ENCODE data around the gene FARP2.
A peak's percentile ranks its signal among the peaks of the same experiment; 100 is the strongest.
"Not testable (repeated sequence)": the region's sequence is repeated elsewhere in the genome, so short reads cannot be mapped to it uniquely, and the experiment has no call there.

Gene FARP2

GRCh38 chr2:241413501-241413900 is 57.4 kb downstream of the FARP2 start:
- not testable (repeated sequence) for DNase-seq (ENCODE audit: low read depth)

DNA sequence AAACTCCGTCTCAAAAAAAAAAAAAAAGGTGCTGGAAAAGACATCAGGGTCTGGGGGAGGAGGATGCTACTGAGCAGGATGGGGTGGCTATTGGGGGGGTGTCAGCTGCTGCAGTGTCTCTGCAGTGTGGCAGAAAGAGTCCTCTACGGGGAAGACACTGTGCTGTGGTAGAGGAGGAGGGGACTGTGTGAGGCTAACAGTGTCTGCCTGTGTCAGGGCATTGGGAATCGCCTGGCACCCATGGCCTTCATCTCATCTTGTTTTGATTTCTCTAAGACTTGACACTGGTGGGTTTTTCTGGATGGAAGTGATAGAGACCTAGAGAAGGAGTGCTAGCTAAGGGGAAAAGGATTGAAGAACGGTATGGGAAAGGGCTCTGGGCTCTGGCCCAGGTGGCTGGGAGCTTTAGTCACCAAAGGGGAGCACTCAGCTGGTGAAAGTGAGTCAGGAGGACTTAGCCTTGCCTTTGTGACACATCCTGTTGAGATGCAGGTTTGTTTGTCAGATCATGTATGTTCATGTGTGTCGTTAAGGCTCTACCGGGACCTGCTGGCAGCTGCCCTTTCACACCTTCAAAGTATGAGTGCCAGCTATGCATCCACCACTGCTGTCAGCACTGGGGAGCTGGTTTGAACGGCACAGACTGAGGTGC is 58.0 kb downstream of the FARP2 start:
- DNase-seq (ENCODE audit: low read depth) = no peak

GRCh38 chr2:241415196-241415595 is 59.1 kb downstream of the FARP2 start:
- DNase-seq (ENCODE audit: low read depth) = no peak

GRCh38 chr2:241417626-241418025 is 61.5 kb downstream of the FARP2 start:
- DNase-seq (ENCODE audit: low read depth) = no peak

DNA sequence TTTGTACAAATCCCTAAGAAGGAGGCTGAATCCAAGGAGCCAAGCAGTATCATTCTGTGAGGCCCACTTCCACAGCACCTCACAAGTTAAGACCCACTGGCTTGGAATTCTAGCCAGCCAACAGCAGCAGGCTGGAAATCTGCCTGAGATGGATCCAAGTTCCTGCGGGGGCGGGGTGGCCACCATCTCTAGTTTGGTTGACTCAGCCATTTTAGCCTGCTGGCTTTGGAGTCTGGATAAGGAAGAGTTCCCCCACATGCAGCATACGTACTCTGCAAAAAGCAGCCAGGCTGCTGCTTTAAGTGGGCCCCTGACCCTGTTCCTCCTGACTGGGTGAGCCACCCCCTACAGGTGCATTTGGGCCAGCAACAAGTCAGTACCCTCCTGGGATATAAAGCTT is 65.2 kb downstream of the FARP2 start:
- no peak for DNase-seq (ENCODE audit: low read depth)

GRCh38 chr2:241421942-241422341 is 65.9 kb downstream of the FARP2 start:
- not testable (repeated sequence) for DNase-seq (ENCODE audit: low read depth)

DNA sequence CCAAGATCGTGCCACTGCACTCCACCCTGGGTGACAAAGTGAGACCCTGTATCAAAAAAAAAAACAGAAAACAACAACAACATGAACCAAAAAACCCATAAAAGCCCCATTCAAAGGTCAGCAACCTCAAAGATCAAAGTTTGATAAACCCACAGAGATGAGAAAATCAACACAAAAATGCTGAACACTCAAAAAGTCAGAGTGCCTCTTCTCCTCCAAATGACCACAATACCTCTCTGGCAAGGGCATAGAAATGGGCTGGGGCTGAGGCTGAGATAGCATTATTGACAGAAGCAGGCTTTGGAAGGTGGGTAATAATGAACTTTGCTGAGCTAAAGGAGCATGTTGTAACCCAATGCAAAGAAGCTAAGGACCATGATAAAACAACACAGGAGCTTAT is 66.3 kb downstream of the FARP2 start:
- no peak for DNase-seq (ENCODE audit: low read depth)

DNA sequence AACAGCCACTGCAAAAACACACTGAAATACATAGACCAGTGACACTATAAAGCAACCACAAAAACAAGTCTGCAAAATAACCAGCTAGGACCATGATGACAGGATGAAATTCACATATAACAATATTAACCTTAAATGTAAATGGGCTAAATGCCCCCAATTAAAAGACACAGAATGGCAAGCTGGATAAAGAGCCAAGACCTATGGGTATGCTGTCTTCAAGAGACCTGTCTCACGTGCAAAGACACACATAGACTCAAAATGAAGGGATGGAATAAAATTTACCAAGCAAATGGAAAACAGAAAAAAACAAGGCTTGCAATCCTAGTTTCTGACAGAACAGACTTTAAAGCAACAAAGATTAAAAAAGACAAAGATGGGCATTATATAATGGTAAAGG is 67.4 kb downstream of the FARP2 start:
- not testable (repeated sequence) for DNase-seq (ENCODE audit: low read depth)

- no peak for DNase-seq (ENCODE audit: low read depth)
These were observed 69.3 kb downstream of the FARP2 start for GRCh38 chr2:241425368-241425767.

- DNase-seq (ENCODE audit: low read depth) = no peak
These were observed 74.1 kb downstream of the FARP2 start for GRCh38 chr2:241430178-241430577.

DNA sequence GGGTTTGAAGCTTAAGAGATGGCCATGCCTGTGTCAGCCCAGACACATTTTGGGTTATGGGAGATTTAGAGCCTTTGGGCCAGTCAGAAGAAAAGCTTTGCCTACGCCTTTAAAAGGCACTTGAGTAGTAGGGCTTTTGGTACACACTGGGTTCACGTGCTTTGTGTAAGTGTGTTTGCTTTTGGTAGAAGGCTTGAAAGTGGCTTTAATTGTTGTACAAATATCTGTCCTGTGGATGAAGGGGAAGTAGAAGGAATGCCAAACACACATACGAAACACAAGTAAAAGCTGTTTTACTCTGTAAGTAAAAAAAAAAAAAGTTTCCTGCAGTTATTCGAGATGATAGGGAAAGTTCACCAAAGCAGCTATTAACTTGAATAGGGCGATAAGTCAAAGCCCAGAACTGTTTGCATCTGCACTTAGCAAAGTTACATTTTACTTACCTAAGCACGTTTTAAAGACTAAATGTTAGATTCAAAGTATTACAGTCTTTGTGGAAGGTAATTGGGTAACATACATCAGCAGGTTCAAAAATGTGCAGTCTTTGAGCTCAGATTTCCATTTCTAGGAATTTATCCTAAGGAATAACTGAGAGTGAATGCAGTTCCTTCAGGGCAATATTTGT is 76.9 kb downstream of the FARP2 start:
- DNase-seq (ENCODE audit: low read depth) = no peak

- no peak for DNase-seq (ENCODE audit: low read depth)
These were observed 81.1 kb downstream of the FARP2 start for GRCh38 chr2:241437179-241437578.

DNA sequence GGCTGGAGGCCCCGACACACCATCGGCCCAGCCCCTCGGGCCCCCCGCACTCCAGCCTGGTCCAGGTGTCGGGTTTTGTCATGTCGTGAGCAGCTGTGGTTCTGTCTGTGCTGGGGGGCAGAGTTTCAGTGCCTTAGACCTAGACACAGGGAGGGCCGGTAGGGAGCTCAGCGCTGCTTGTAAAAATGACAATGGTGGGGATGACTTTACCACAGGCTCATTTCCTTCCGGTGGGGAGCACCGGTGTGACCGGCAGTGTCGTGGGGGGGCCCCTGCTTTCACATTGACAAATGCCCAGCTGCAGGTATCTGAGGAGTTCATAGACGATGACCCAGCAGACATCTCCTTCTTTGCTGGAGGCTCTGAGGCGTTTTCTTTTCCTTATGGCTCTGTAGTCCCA is 85.4 kb downstream of the FARP2 start:
- DNase-seq (ENCODE audit: low read depth) = no peak

GRCh38 chr2:241443486-241444223 is 87.6 kb downstream of the FARP2 start:
- peak; percentile 90 for DNase-seq (ENCODE audit: low read depth)

GRCh38 chr2:241445426-241445825 is 89.3 kb downstream of the FARP2 start:
- no peak for DNase-seq (ENCODE audit: low read depth)

DNA sequence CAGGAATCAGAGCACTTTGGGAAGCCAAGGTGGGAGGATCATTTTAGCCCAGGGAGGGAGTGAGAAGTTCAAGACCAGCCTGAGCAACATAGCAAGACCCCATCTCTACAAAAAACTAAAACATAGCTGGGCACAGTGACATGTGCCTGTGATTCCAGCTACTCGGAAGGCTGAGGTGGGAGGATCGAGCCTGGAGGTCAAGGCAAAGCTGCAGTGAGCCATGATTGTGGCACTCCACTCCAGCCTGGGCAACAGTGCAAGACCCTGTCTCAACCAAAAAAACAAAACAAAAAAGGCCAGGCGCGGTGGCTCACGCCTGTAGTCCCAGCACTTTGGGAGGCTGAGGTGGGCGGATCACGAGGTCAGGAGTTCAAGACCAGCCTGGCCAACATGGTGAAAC is 94.0 kb downstream of the FARP2 start:
- DNase-seq (ENCODE audit: low read depth) = not testable (repeated sequence)

DNA sequence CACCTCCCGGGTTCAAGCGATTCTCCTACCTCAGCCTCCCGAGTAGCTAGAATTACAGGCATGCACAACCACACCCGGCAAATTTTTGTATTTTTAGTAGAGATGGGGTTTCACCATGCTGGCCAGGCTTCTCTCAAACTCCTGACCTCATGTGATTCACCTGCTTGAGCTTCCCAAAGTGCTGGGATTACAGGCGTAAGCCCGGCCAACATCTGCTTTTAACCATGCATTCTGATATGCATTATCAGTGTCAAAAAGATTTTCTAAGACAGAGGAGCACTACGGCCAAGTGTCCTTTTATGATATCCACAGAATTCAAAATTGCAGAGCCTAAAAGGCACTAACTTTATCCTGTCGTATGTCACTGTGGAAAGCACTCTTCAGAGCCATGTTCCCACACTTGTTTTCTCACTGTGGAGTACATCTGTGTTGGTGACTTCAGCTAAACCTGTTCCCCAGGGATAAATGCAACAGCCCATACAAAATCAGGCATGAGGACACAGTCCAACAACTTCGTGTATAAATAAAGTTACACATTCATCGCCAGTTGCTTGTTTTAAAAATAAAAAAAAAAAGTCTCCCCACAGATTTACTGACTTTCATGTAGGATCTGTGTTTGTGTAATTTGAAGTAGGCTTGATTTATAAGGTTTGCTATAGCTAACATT is 95.9 kb downstream of the FARP2 start:
- no peak for DNase-seq (ENCODE audit: low read depth)

DNA sequence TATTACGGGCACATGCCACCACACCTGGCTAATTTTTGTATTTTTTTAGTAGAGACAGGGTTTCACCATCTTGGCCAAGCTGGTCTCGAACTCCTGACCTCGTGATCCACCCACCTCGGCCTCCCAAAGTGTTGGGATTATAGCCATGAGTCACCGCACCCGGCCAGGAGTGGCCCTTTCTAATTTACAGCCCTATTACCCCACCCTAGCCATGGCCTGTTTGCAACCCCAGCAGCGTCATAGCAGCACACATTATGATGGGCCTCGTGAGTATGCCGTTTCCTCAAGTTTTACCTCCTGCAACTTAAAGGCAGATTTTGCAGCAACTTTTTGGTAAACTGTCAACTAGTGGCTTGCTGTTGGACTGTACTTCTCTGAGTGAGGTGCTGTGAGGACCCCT is 97.8 kb downstream of the FARP2 start:
- DNase-seq (ENCODE audit: low read depth) = not testable (repeated sequence)

DNA sequence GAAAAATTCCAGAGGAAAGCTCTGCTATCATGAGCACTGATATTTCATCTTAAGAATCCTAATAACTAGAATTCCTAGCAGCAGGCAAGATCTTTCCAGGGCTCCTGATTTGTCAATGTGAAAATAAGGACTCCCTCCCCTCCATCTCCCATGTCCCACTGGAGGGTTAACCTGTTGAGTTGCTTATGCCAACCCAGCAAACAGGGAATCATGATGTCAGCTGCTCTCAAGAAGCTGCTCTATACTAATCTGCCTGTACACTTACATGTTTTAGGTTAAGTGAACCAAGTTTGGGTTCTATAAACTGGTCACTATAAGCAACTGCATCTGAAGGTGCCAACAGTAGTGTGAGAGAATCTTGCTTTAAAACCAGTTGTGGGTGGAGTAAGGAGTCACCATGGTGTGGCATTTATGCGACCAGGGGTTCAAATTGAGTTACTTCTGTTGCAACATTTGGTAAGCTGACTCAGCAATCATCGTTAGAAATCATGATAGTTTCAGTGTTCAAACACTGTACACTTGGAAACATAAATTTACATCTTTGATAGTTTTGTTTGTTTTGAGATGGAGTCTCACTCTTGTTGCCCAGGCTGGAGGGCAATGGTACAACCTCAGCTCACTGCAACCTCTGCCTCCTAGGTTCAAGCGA is 98.9 kb downstream of the FARP2 start:
- no peak for DNase-seq (ENCODE audit: low read depth)

- no peak for DNase-seq (ENCODE audit: low read depth)
These were observed 100.5 kb downstream of the FARP2 start for GRCh38 chr2:241456546-241456945.

DNA sequence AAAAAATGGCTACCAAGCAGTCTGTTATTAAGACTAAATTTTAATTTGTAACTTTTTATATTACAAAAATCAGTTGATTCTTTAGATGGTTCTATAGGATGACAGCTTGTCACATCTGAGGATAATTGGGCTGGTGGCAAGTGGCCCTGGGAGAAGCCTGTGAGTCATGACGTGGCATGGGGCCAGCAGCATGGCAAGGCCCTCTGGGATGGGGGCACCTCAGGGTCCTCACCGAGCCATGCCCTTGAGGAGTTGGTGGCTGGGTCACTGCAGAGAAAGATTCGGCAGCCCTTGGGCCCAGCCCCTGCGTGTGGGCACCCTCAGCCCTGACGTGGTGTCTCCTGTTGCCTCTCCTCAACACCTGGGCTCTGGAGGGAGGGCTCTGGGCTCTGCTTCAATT is 102.6 kb downstream of the FARP2 start:
- no peak for DNase-seq (ENCODE audit: low read depth)

GRCh38 chr2:241459520-241459919 is 103.4 kb downstream of the FARP2 start:
- DNase-seq (ENCODE audit: low read depth) = no peak
